Upper lobe of right lung (tissue), 1 donor: ENCODE data around the gene PMAIP1. TPM values are rescaled to one million over a fixed set of nuclear protein-coding genes. Genes with fewer than 3 reads are reported as not detected.

Experiments used
- ATAC-seq: fragments of 200-7000 bp; cut with Tn5 transposase; one replicate; pipeline ENCODE4 v1.9.1; 2020; ENCODE audit warnings: mild to moderate bottlenecking, moderate library complexity
- DNase-seq: peaks from one replicate; pipeline ENCODE4 v3.0.0-alpha.2; 2020
- H3K27ac ChIP-seq: fragments of 200-600 bp; one replicate; pipeline ENCODE4 v1.8.0; 2022
- H3K27me3 ChIP-seq: fragments of 200-600 bp; one replicate; pipeline ENCODE4 v1.8.0; 2022; ENCODE audit warnings: mild to moderate bottlenecking
- H3K36me3 ChIP-seq: fragments of 200-600 bp; one replicate; pipeline ENCODE4 v1.8.0; 2022
- H3K4me1 ChIP-seq: fragments of 200-600 bp; one replicate; pipeline ENCODE4 v1.8.0; 2022
- H3K4me3 ChIP-seq: fragments of 200-600 bp; one replicate; pipeline ENCODE4 v1.8.0; 2022; ENCODE audit warnings: mild to moderate bottlenecking
- H3K9me3 ChIP-seq: fragments of 200-600 bp; one replicate; pipeline ENCODE4 v1.8.0; 2022
- intact Hi-C: fragments of 100-400 bp; cut with DNase I; formaldehyde crosslinking; loops from one replicate; pipeline ENCODE4 v1.11.0; 2022
- total RNA-seq: library from RNA; stranded (reverse); fragmentation: NEBNext Ultra II Directional; extraction: Animal tissue kit (Norgen Biotek cat#: 25700); gene quantifications from one replicate; pipeline ENCODE4 v1.2.1, GENCODE V29; 2021
- TF ChIP-seq, protein P1 (sequence below): fragments of 200-600 bp; IDR thresholded peaks from one replicate; pipeline ENCODE4 v1.8.0; 2022; ENCODE audit warnings: antibody characterized with exemption
- donor health status: DM: no; HTN: yes; CAD: no; lungs with severe emphysema.

PMAIP1 gene
- total RNA-seq, 1 donor from 2014 or later: 3.1 TPM

DNA sequence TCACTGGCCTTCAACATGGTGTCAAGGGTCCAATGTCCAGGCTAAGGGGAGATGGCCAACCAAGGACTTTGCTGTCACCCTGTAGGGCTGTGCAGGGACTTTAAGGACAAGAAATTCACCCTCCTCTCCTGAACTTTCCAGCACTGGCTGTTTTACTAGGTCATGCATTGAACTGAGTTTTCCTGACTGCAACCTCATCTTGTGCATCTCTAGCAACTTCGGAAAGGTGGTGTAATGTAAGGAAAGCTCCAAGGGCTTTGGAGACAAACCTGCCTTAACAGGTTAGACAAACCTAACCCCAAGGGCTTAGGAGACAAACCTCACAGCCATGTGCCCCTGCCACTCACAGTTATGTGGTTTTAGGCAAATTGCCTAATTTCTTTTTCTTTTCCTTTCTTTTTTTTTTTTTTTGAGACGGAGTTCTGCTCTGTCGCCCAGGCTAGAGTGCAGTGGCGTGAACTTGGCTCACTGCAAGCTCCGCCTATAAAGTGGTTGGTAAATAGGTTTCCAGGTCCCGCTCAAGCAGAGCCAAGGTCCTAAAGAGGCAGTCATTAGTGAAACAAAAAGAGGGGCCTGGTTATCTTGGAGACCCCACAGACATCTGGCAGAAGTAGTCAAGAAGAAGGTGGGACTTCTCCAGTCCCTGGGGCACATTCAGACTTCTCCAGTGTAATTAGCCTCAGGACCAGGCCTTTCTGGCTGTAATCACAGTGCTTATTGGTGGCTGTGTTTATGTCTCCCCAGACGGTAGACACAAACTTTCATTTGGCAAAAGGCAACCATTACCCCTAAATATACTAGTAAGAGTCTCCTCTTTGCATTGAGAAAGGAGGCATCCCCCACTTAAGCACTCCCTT, 37.6 kb upstream of the PMAIP1 start:
- DNase-seq: no peak
- ATAC-seq: no peak
- Histone ChIP-seq H3K36me3 (no peaks in the 10 kb centered on the region), H3K4me1 (no peaks in the 10 kb centered on the region), H3K4me3 (no peak overlapping the region), H3K27ac (no peak overlapping the region), H3K27me3 (peaks cover 6% of the 10 kb centered on the region), H3K9me3 (no peaks in the 10 kb centered on the region)
- TF ChIP-seq, protein P1, sequence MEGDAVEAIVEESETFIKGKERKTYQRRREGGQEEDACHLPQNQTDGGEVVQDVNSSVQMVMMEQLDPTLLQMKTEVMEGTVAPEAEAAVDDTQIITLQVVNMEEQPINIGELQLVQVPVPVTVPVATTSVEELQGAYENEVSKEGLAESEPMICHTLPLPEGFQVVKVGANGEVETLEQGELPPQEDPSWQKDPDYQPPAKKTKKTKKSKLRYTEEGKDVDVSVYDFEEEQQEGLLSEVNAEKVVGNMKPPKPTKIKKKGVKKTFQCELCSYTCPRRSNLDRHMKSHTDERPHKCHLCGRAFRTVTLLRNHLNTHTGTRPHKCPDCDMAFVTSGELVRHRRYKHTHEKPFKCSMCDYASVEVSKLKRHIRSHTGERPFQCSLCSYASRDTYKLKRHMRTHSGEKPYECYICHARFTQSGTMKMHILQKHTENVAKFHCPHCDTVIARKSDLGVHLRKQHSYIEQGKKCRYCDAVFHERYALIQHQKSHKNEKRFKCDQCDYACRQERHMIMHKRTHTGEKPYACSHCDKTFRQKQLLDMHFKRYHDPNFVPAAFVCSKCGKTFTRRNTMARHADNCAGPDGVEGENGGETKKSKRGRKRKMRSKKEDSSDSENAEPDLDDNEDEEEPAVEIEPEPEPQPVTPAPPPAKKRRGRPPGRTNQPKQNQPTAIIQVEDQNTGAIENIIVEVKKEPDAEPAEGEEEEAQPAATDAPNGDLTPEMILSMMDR: no peak
- intact Hi-C loops: no loop called here

DNA sequence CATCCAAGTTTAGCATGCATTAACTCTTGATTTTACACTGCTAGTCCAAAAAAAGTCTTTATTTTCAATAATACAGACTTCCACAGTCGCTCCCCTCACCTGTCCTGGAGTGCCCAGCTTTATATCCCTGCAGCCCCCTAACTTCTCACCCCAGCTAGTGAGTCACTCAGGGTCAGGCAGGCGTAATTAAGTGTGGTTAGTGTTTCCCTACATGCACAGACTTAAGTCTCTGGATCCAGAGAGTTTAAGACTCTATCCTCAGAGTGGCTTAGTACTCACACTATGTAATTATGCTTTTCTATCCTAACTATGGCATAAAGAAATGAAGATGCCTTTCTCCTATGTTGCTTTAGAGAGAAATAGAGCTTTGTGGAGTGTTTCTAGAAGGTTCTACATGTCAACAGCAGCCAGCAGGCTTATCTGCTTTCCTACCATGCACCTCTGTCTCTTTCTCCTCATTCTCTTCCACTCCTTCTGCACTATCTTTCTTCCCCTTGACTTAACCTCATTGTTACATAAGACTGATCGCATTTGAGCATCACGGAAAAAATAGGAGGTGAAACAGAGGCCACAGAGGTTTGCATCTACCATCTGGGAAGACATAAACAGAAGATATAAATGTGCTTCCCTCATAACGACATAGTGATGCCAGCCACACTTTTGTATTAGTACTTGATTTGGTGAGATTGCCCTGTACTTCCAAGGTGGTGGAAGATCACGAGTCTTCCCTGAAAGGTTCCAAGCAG, 34.4 kb upstream of the PMAIP1 start:
- Histone ChIP-seq H3K27me3 (no peaks in the 10 kb centered on the region), H3K4me1 (no peaks in the 10 kb centered on the region), H3K9me3 (no peaks in the 10 kb centered on the region), H3K4me3 (no peak overlapping the region), H3K27ac (no peak overlapping the region), H3K36me3 (no peaks in the 10 kb centered on the region)
- TF ChIP-seq, protein P1: no peak
- intact Hi-C loops: no loop called here
- DNase-seq (no peak), ATAC-seq (no peak)

- no peaks in the 10 kb centered on the region for H3K4me1 ChIP-seq
- DNase-seq (no peak), ATAC-seq (no peak)
- no peaks in the 10 kb centered on the region for H3K27me3 ChIP-seq
- no peak overlapping the region for H3K27ac ChIP-seq
- no peaks in the 10 kb centered on the region for H3K36me3 ChIP-seq
- TF ChIP-seq, protein P1: no peak
- no peak overlapping the region for H3K4me3 ChIP-seq
- intact Hi-C loops: no loop called here
- H3K9me3 ChIP-seq: no peaks in the 10 kb centered on the region
Observed at GRCh38 chr18:59866551-59867269, 33.1 kb upstream of the PMAIP1 start.

DNA sequence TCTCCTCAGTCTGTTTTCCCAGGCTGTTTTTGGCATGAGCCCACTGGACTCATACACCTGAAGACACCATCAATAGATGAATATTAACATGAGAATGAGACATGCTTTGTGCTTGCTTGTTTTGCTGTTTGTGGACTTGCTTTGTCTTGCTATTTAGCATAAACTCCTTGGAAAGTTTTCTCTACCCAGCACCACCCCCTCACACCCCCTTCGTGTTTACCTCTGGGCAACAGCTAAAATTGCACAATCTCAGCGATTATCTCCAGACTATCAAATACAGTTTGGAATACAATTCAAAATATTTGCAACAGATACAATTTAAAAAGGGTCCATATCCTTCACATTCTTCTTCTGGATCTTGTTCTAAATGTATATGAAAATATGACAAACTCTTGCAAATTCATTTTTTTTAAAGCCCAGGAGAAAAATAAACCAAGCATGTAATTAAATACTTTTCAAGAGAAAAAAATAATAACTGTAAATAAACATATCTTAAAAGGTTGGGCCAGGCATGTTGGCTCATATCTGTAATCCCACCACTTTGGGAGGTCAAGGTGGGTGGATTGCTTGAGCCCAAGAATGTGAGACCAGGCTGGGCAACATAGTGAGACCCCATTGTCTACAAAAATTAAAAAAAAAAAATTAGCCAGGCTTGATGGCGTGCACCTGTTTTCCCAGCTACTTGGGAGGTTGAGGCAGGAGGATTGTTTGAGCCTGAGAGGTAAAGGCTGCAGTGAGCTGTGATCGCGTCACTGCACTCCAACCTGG, 32.3 kb upstream of the PMAIP1 start:
- no peaks in the 10 kb centered on the region for H3K36me3 ChIP-seq
- no peak overlapping the region for H3K27ac ChIP-seq
- TF ChIP-seq, protein P1: no peak
- intact Hi-C loops: no loop called here
- H3K9me3 ChIP-seq: no peaks in the 10 kb centered on the region
- no peaks in the 10 kb centered on the region for H3K27me3 ChIP-seq
- no peaks in the 10 kb centered on the region for H3K4me1 ChIP-seq
- no peak overlapping the region for H3K4me3 ChIP-seq
- ATAC-seq: no peak
- no peak for DNase-seq

DNA sequence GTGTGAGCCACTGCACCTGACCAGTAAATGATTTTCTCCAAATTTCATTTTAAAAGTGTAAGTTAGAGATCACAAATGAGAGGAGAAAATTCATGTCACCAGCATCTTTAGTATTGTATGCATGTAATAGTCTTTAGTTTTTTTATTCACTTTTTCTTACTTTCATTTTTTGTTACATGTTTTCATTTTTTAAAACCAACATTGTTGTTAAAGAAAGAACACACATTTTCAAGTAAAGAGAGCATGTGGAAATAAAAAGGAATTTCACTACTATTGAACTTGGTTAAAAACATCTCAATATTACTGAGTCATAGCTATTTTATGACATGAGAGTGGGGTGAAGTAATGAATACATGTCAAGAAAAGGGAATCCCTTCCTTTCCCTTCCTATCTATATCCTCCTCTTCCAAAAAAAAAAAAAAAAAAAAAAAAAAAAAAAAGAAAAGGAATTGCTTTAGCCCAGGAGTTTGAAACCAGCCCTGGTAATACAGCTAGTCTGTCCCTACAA, 29.1 kb upstream of the PMAIP1 start:
- TF ChIP-seq, protein P1: no peak
- no peak for ATAC-seq
- no peaks in the 10 kb centered on the region for H3K36me3 ChIP-seq
- no peak overlapping the region for H3K4me3 ChIP-seq
- intact Hi-C loops: no loop called here
- H3K27ac ChIP-seq: no peak overlapping the region
- no peak for DNase-seq
- no peaks in the 10 kb centered on the region for H3K27me3 ChIP-seq
- no peaks in the 10 kb centered on the region for H3K4me1 ChIP-seq
- H3K9me3 ChIP-seq: no peaks in the 10 kb centered on the region
